Lung (tissue), 12 donors: ENCODE data around the gene UNC13A. TPM values are rescaled to one million over a fixed set of nuclear protein-coding genes. Genes with fewer than 3 reads are reported as not detected.

Experiments
- ATAC-seq: fragments of 200-7000 bp; cut with Tn5 transposase; one replicate; pipeline ENCODE4 v1.9.1; 2020; ENCODE audit warnings: moderate number of reproducible peaks; ENCODE audit not compliant: insufficient read depth, low FRiP score
- DNase-seq, 3 donors: peaks; one replicate each; pipeline ENCODE4 v3.0.0-alpha.2; 2013 to 2017
- H3K27ac ChIP-seq, 2 donors: one replicate each; pipeline ENCODE4 v1.5.1; 2013; ENCODE audit warnings: mild to moderate bottlenecking in 2 of 2, moderate library complexity in 2 of 2, control low read depth in 1 of 2, inconsistent platforms in 1 of 2, low read depth in 1 of 2, low read length in 1 of 2
- H3K27me3 ChIP-seq, 3 donors: one replicate each; pipeline ENCODE4 v1.5.1; 2013; ENCODE audit warnings: low read length in 2 of 3; ENCODE audit not compliant: control insufficient read depth in 3 of 3, insufficient read depth in 3 of 3
- H3K36me3 ChIP-seq, 4 donors: one replicate each; pipeline ENCODE4 v1.5.1; 2013; ENCODE audit warnings: low read length in 4 of 4, mild to moderate bottlenecking in 1 of 4, moderate library complexity in 1 of 4; ENCODE audit not compliant: control insufficient read depth in 4 of 4, insufficient read depth in 4 of 4
- H3K4me1 ChIP-seq, 5 donors: one replicate each; pipeline ENCODE4 v1.5.1; 2013; ENCODE audit warnings: low read length in 5 of 5, mild to moderate bottlenecking in 2 of 5, moderate library complexity in 1 of 5; ENCODE audit not compliant: control insufficient read depth in 5 of 5, insufficient read depth in 5 of 5
- H3K4me3 ChIP-seq: one replicate; pipeline ENCODE4 v1.5.1; 2013; ENCODE audit warnings: mild to moderate bottlenecking, control low read depth, moderate library complexity
- H3K9ac ChIP-seq, 2 donors: one replicate each; pipeline ENCODE4 v1.5.1; 2013; ENCODE audit warnings: low read length in 2 of 2, control low read depth in 1 of 2; ENCODE audit not compliant: insufficient read depth in 1 of 2
- H3K9me3 ChIP-seq, 4 donors: one replicate each; pipeline ENCODE4 v1.5.1; 2013; ENCODE audit warnings: low read length in 3 of 4, mild to moderate bottlenecking in 1 of 4, moderate library complexity in 1 of 4; ENCODE audit not compliant: control insufficient read depth in 4 of 4, insufficient read depth in 3 of 4
- CTCF ChIP-seq: IDR thresholded peaks from 2 replicates; pipeline ENCODE4 v1.5.1; 2012; ENCODE audit warnings: mild to moderate bottlenecking; ENCODE audit errors: control extremely low read depth, extremely low read depth
- WGBS, 2 donors: extraction: QIAGEN DNeasy Blood & Tissue Kit; methylation state at CpG; one replicate each; pipeline ENCODE4 v1.1.7; 2013; 5-methylcytosine and 5-hydroxymethylcytosine counted together
- polyA plus RNA-seq, 2 donors: library from polyadenylated mRNA; stranded (reverse); fragments of 200-250 nt; gene quantifications; one replicate each; pipeline ENCODE4 v1.2.1, GENCODE V29; 2013
- total RNA-seq, 2 donors: library from RNA; depleted of rRNA in 1 of 2; stranded (reverse); fragments of >200 nt in 1 of 2; gene quantifications; one replicate each; pipeline ENCODE4 v1.2.1, GENCODE V29; 2014 to 2021
- donor health status: control.
- donor health status: control.
- donor health status: Bipolar disorder and iron deficiency.
- donor health status: healthy.
- donor health status: DM: yes; HTN: yes; CAD: no.

UNC13A gene
- total and polyA plus RNA-seq, 4 donors = 0.14 to 0.31 (median 0.27) TPM

- no peak overlapping the region for H3K27ac ChIP-seq
- no peak for TF ChIP-seq CTCF
- H3K4me1 ChIP-seq = peaks cover 0 to 22% (median 0%) of the 10 kb centered on the region in 5 donors
- ATAC-seq = no peak
- H3K9ac ChIP-seq = no peak overlapping the region
- 4 to 5% methylated on average over 22 to 24 of the region's 24 CpGs for WGBS, 2 donors
- H3K9me3 ChIP-seq = peaks cover 0 to 9% (median 0%) of the 10 kb centered on the region in 4 donors
- H3K27me3 ChIP-seq = peaks cover 3 to 35% (median 19%) of the 10 kb centered on the region in 3 donors
- no peaks in the 10 kb centered on the region for H3K36me3 ChIP-seq
- H3K4me3 ChIP-seq = no peak overlapping the region
- no peak for DNase-seq
Observed at GRCh38 chr19:17687141-17687856, 855 bp downstream of the UNC13A start.

- Histone ChIP-seq H3K4me3 (no peak overlapping the region), H3K9me3 (peaks cover 0 to 9% (median 0%) of the 10 kb centered on the region in 4 donors), H3K36me3 (no peaks in the 10 kb centered on the region), H3K27ac (no peak overlapping the region), H3K9ac (no peak overlapping the region), H3K27me3 (peaks cover 3 to 35% (median 19%) of the 10 kb centered on the region in 3 donors), H3K4me1 (peaks cover 0 to 22% (median 0%) of the 10 kb centered on the region in 5 donors)
- ATAC-seq = no peak
- no peak for TF ChIP-seq CTCF
- DNase-seq = peak; percentile 6 to 44 (median 19)
- 0 to 1% methylated on average over 26 to 28 of the region's 28 CpGs for WGBS, 2 donors
Observed at GRCh38 chr19:17686592-17687024, 1.5 kb downstream of the UNC13A start.

DNA sequence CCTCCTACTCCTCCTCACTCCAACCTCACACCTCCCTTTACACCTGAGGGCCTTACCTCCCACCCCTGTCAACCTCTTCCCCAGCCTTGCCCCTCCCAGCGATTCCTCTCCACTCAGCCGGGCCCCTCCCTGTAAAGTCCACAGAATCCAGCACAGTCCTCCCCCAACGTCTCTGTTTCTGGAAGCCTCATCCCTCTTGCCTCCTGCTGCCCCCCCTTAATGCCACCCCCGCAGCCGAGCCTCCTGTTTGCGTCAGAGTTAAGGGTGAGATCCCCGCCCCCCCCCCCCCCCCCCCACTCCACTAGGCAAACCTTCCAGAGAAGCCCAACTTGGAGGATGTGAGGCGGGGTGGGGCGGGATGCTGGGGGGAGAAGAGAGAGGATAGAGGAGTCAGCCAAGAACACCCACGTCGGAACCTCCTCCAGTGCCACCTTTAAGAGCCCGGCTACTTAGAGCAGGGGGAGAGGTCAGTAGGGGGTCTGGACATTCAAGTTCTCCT is 2.1 kb downstream of the UNC13A start:
- Histone ChIP-seq H3K9me3 (peaks cover 0 to 9% (median 0%) of the 10 kb centered on the region in 4 donors), H3K4me3 (no peak overlapping the region), H3K27ac (no peak overlapping the region), H3K4me1 (peaks cover 0 to 23% (median 0%) of the 10 kb centered on the region in 5 donors), H3K36me3 (no peaks in the 10 kb centered on the region), H3K9ac (no peak overlapping the region), H3K27me3 (peaks cover 3 to 37% (median 19%) of the 10 kb centered on the region in 3 donors)
- WGBS, 2 donors = 1 to 4% methylated on average over 12 of the region's 12 CpGs
- peak in 2 of 3 donors; percentile 9 to 35 for DNase-seq
- no peak for ATAC-seq
- no peak for TF ChIP-seq CTCF
